ENCODE results near the gene PHYHIPL. TPM values are rescaled to one million over a fixed set of nuclear protein-coding genes. Genes with fewer than 3 reads are reported as not detected.

The PHYHIPL gene
- total and polyA plus RNA-seq, 2 experiments from 2014 or later, result not detected

DNA sequence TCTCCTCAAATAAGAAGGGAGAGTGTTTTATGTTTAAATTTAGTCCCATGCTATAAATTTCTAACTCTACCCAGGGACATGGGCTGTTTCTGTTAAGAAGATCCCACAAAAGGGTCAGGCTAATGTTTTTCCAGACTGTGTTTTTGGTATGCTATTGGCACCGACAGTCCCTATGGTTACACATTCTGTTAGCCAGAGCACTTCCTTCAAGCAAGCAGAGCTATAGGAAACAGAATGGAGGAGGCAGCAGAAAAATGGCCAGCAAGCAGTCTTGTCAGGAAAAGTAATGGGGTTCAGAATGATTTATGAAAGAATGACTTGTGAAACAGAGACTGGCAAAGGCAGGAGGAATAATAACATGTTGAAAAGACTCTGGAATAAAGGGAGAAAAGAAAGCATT lies 44.8 kb upstream of the PHYHIPL start:
- no peak overlapping the region for H3K4me3 ChIP-seq
- no peak overlapping the region for H3K9ac ChIP-seq
- in situ Hi-C loops (cut with MboI), result no loop called here
- H3K4me2 ChIP-seq (ENCODE audit: unreplicated experiment), result no peak overlapping the region
- H3K9me3 ChIP-seq (ENCODE audit: low read depth), result no peaks in the 10 kb centered on the region
- DNase-seq, result no peak
- H3K9me2 ChIP-seq (ENCODE audit: insufficient read depth), result no peaks in the 10 kb centered on the region
- H3K36me3 ChIP-seq (ENCODE audit: low read depth), result no peaks in the 10 kb centered on the region
- H3F3A ChIP-seq (ENCODE audit: insufficient read depth), result no peaks in the 10 kb centered on the region
- no peaks in the 10 kb centered on the region for H3K79me2 ChIP-seq (ENCODE audit: insufficient read depth)
- WGBS, 2 experiments (ENCODE audit: low coverage in 1 of 2, low lambda C conversion rate in 2 of 2, missing lambda C conversion rate in 2 of 2), result 33 to 40% methylated on average over 1 of the region's 1 CpG
- no peak for TF ChIP-seq EZH2 (IDR thresholded peaks at IDR 0.05; ENCODE audit: insufficient read depth, poor library complexity, severe bottlenecking)
- no peak for TF ChIP-seq EZH2phosphoT487 (IDR thresholded peaks at IDR 0.05; ENCODE audit: insufficient read depth, low read depth)
- no peaks in the 10 kb centered on the region for H3K4me1 ChIP-seq (ENCODE audit: insufficient read depth)
- no peak overlapping the region for H2AFZ ChIP-seq
- H3K27ac ChIP-seq, result no peak overlapping the region
- peaks cover 7% of the 10 kb centered on the region for H3K27me3 ChIP-seq (replicated peaks; ENCODE audit: insufficient read depth)
- H4K20me1 ChIP-seq (ENCODE audit: insufficient read depth), result no peaks in the 10 kb centered on the region

DNA sequence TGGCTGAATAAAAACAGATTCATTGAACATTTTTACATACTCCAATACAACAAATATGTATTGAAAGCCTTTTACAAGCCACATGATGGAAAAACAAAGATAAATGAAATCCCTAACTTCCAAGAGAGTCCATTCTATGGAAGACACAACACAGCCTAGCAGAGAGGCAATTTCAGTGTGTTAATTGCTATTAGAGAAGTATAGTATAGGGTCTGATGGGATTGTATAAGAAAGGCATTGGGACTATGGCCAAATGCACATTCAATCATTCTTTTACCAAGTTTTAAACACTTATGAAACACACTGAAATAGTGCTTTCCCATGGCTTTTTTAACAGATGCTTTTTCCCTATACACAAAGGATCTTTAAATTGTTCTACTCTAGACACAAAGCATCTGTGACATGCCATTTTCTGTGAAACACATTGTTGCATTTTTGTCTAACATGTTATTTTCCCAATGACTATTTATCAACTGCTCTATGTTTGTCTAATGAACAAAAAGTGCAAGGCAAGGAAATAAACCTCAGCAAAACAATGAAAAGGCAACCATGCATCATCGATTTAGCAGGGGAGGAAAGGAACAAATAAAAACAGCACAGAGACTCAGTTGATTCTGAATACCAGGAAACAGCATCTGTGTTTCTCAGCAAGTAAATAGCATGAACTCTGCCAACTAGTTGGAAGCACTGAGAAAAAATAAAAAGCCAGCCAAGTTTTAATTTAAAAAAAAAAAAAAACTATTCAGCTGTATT lies 42.4 kb upstream of the PHYHIPL start:
- Histone ChIP-seq H3F3A (ENCODE audit: insufficient read depth) (no peaks in the 10 kb centered on the region), H3K4me1 (ENCODE audit: insufficient read depth) (no peaks in the 10 kb centered on the region), H3K9me3 (ENCODE audit: low read depth) (no peaks in the 10 kb centered on the region), H3K4me2 (ENCODE audit: unreplicated experiment) (no peak overlapping the region), H3K4me3 (no peak overlapping the region), H4K20me1 (ENCODE audit: insufficient read depth) (no peaks in the 10 kb centered on the region), H2AFZ (no peak overlapping the region), H3K27me3 (replicated peaks; ENCODE audit: insufficient read depth) (peaks cover 7% of the 10 kb centered on the region), H3K36me3 (ENCODE audit: low read depth) (no peaks in the 10 kb centered on the region), H3K9me2 (ENCODE audit: insufficient read depth) (no peaks in the 10 kb centered on the region), H3K9ac (no peak overlapping the region), H3K27ac (no peak overlapping the region), H3K79me2 (ENCODE audit: insufficient read depth) (no peaks in the 10 kb centered on the region)
- DNase-seq, result no peak
- in situ Hi-C loops (cut with MboI), result no loop called here
- WGBS, 2 experiments (ENCODE audit: low coverage in 1 of 2, low lambda C conversion rate in 2 of 2, missing lambda C conversion rate in 2 of 2), result 0 to 5% methylated on average over 1 of the region's 1 CpG
- TF ChIP-seq EZH2phosphoT487 (IDR thresholded peaks at IDR 0.05; ENCODE audit: insufficient read depth, low read depth), result no peak
- no peak for TF ChIP-seq EZH2 (IDR thresholded peaks at IDR 0.05; ENCODE audit: insufficient read depth, poor library complexity, severe bottlenecking)

DNA sequence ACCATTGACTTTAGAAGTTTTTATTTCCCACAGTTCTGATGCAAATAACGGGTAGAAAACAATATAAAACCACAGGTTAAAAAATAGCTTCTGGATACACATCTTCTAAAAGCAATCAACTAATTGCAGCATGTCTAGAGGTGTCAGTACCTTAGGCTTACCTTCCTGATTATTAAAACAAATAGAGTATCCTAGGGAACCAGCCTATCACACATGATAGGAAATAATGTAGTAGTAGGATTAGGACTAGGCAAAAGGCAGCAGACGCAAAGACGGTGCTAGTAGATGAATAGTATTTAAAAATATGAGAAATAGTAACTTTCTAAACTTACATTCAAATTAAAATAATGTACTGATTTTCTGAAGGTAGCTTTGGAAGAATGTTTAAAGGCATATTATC lies 41.7 kb upstream of the PHYHIPL start:
- TF ChIP-seq EZH2 (IDR thresholded peaks at IDR 0.05; ENCODE audit: insufficient read depth, poor library complexity, severe bottlenecking) (no peak), EZH2phosphoT487 (IDR thresholded peaks at IDR 0.05; ENCODE audit: insufficient read depth, low read depth) (no peak)
- Histone ChIP-seq H2AFZ (no peak overlapping the region), H4K20me1 (ENCODE audit: insufficient read depth) (no peaks in the 10 kb centered on the region), H3K9me3 (ENCODE audit: low read depth) (no peaks in the 10 kb centered on the region), H3K36me3 (ENCODE audit: low read depth) (no peaks in the 10 kb centered on the region), H3K9ac (no peak overlapping the region), H3K4me2 (ENCODE audit: unreplicated experiment) (no peak overlapping the region), H3K4me3 (no peak overlapping the region), H3K9me2 (ENCODE audit: insufficient read depth) (no peaks in the 10 kb centered on the region), H3K27ac (no peak overlapping the region), H3K79me2 (ENCODE audit: insufficient read depth) (no peaks in the 10 kb centered on the region), H3K4me1 (ENCODE audit: insufficient read depth) (no peaks in the 10 kb centered on the region), H3K27me3 (replicated peaks; ENCODE audit: insufficient read depth) (peaks cover 7% of the 10 kb centered on the region), H3F3A (ENCODE audit: insufficient read depth) (no peaks in the 10 kb centered on the region)
- DNase-seq, result no peak
- in situ Hi-C loops (cut with MboI), result no loop called here
- 77 to 84% methylated on average over 3 of the region's 3 CpGs for WGBS, 2 experiments (ENCODE audit: low coverage in 1 of 2, low lambda C conversion rate in 2 of 2, missing lambda C conversion rate in 2 of 2)

- no peaks in the 10 kb centered on the region for H4K20me1 ChIP-seq (ENCODE audit: insufficient read depth)
- H3K9me2 ChIP-seq (ENCODE audit: insufficient read depth), result no peaks in the 10 kb centered on the region
- H3K4me2 ChIP-seq (ENCODE audit: unreplicated experiment), result no peak overlapping the region
- H3K4me3 ChIP-seq, result no peak overlapping the region
- no peak overlapping the region for H3K27ac ChIP-seq
- H3K4me1 ChIP-seq (ENCODE audit: insufficient read depth), result no peaks in the 10 kb centered on the region
- in situ Hi-C loops (cut with MboI), result no loop called here
- H3K36me3 ChIP-seq (ENCODE audit: low read depth), result no peaks in the 10 kb centered on the region
- no peaks in the 10 kb centered on the region for H3K79me2 ChIP-seq (ENCODE audit: insufficient read depth)
- no peak overlapping the region for H2AFZ ChIP-seq
- H3F3A ChIP-seq (ENCODE audit: insufficient read depth), result no peaks in the 10 kb centered on the region
- peaks cover 7% of the 10 kb centered on the region for H3K27me3 ChIP-seq (replicated peaks; ENCODE audit: insufficient read depth)
- WGBS, 2 experiments (ENCODE audit: low coverage in 1 of 2, low lambda C conversion rate in 2 of 2, missing lambda C conversion rate in 2 of 2), result 40 to 48% methylated on average over 3 of the region's 3 CpGs
- H3K9ac ChIP-seq, result no peak overlapping the region
- H3K9me3 ChIP-seq (ENCODE audit: low read depth), result no peaks in the 10 kb centered on the region
- TF ChIP-seq EZH2phosphoT487 (IDR thresholded peaks at IDR 0.05; ENCODE audit: insufficient read depth, low read depth), result no peak
- no peak for DNase-seq
Observed at GRCh38 chr10:59135275-59135674, 41.2 kb upstream of the PHYHIPL start.
